Activated CD4-positive, alpha-beta T cell treated with anti-CD3 and anti-CD28 coated beads, Interleukin-2, amount 50 U/mL, for 1 hour (primary cell): Measurements from ENCODE around the gene SFRP4.

ENCODE experiments used
- DNase-seq: peaks from one replicate; pipeline ENCODE4 v3.0.0-alpha.2; 2020

SFRP4 gene

GRCh38 chr7:37924491-37925041, 7.9 kb upstream of the SFRP4 start:
- no peak for DNase-seq

DNA sequence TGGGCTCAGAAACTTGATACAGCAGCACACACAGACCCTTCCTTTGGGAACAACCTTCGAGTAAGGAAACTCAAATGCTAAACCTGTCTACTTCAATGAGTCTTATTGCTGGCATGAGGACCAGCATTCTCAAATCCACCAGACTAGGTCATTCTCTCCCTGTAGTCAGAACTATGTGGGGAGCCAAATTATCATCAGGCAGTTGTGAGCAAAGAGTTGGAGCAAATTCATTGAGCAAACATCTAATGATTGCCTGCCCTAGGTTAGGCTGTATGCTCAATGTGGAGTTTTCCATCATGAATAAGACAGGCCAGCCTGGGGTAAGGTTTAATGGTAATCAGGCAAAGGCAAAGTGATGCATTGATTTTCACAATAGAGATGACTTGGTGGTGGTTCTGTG, 7.4 kb upstream of the SFRP4 start:
- no peak for DNase-seq

DNA sequence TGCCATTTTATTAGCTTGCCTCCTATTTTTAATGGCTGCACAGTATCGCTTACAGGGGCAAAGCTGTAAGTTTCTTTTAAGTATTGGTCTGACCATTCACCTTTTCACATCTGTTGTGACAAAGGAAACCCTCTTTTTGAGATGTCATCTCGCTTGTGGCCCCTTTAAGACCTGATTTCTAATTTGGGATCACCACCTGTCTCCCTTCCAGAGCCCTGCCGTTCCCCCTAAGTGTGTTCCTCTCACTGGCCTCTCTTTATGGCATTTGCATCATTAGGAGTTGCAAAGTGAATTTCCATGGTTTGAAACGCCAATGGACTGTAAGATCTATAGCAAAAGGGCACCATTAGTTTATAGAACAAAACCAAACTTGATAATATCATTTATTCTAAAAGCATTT, 5.3 kb upstream of the SFRP4 start:
- DNase-seq, result no peak

- DNase-seq, result no peak
These were observed 4.5 kb upstream of the SFRP4 start for GRCh38 chr7:37920849-37921805.

GRCh38 chr7:37920305-37920848, 3.8 kb upstream of the SFRP4 start, which contains the start of gene EPDR1:
EPDR1 (plus strand) TSS chr7:37920640; CDS start chr7:37920940, 300 bp downstream.
- DNase-seq, result no peak

- DNase-seq, result no peak
These were observed 1.9 kb upstream of the SFRP4 start for GRCh38 chr7:37918526-37918925.

DNA sequence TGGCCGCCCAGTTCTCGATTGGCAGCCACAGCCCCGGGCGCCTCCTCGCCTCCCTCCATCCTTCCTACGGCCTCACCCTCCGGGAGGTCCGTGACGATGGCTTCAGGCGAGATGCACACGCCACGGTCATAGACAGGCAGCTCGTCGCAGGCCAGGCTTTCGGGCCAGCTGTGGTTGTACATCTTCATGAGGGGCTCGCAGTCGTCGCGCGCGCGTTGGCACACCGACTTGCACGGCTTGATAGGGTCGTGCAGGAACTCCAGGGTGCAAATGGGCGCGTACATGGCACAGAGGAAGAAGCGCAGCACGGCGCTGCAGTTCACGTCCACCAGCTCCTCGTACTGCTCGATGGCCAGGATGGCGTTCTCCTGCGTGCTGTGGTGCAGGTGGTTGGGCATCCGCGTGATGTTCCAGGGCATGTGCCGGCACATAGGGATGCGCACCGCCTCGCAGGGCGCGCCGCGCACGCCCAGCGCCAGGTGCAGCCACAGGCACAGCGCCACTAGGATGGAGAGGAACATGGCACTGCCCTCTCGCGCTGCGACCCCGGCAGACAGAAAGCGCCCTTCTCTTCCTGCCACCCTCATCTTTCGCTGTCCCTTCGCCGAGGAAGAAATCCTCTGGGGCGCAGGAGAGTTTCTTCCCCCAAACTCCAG, 472 bp downstream of the SFRP4 start:
- DNase-seq, result no peak

GRCh38 chr7:37915438-37915837, 1.2 kb downstream of the SFRP4 start:
- no peak for DNase-seq

DNA sequence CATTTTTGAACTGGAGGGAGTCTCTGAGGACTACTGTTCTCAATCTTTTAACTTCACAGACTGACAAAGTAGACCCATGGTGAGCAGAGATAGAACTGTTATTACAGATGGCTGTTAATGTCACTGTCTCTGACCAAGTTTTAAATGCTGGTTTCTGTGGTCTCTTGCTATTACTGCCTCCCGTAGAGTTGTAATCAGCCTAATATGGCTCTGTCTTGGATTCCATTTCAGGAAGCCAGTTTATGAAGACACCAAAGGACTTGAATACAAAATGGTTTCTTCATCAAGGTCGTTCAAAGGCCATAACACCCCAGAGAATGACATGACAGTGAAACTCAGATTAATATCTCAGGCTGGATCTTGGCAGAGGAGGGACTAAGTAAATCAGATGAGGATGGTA, 3.9 kb downstream of the SFRP4 start:
- DNase-seq, result no peak

- no peak for DNase-seq
These were observed 8.3 kb downstream of the SFRP4 start for GRCh38 chr7:37908221-37908788.

DNA sequence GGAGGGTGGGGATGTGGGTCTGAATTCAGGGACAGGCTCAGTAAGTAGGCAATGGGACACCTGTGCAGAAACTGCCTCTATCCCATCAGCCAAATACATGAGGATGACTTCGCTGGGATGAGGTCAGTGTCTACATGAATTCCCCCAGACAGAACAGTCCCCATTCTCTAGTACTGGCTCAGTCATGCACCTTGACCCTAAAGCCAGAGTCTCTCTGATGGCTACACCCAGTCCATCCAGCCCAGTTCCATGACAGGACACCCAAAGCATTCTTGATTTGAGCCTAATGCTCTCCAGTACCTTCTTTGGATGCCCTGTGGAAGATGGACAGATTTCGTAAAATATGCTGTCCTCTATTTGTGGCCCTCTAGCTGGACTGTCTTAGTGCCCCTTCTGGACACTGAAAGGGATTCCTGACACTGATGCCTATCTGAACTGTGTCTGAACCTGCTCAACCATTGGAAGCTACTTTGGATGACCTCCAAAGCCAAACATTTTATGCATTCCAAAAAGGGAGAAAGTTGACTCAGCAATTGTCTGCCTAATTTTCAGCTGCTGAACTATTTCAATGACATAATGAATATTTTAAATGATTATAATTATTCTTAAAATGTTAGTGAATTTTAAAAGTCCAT, 14.6 kb downstream of the SFRP4 start:
- no peak for DNase-seq

GRCh38 chr7:37901236-37901827, 15.3 kb downstream of the SFRP4 start:
- no peak for DNase-seq

DNA sequence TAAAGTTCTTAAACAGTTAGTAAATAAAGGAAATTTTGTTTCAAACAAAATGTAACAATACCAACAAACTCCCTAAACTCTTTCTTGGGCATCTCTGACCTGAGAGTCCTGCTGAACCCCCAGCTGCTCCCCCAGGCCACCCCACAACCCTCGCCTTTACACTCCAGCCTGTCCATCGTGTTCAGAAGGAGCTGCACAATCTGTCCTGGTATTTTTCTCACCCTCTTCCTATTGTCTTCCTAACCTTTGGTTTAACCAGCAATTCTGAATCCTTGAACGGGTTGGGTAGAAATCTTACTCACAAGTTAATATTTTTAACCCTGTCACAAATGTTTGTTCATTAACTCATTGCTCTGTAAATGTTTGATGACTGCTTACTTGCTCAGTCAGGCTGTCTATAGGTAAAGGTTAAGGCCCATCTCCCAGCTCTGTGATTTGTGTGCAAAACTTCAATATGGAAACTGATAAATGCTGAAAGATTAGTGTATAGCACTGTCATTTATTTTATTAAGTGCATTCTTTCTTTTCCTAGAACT, 16.8 kb downstream of the SFRP4 start:
- no peak for DNase-seq

GRCh38 chr7:37894671-37895070, 21.9 kb downstream of the SFRP4 start:
- no peak for DNase-seq

DNA sequence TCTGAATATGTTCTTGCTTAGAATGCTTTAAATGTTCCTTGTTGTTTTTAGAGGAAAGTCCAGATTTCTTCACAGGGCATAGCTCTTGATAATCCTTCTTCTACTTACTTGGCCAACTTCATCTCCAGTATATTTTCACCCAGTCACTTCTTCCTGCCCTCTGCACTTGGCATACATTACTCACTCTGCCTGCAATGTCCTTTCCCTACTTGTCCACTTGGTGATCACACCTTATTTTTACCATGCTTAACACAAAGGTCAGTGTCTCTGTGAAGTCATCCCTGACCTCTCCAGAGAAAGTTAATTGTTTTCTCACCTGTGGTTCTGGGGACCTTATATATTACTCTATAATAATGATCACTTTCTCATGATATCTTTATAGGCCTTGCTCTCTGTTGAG, 23.3 kb downstream of the SFRP4 start:
- no peak for DNase-seq

DNA sequence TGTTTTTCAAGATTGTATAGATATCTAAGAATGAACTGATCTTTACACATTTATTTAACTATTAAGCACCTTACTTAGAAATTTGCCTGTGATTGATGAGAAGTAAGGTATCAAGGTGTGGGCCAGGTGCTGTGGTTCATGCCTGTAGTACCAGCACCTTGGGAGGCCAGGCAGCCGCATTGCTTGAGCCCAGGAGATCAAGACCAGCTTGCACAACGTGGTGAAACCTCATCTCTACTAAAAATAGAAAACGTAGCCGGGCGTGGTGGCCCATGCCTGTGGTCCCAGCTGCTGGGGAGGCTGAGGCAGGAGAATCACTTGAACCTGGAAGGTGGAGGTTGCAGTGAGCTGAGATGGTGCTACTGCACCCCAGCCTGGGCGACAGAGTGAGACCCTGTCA, 34.5 kb downstream of the SFRP4 start:
- DNase-seq, result no peak
